PC-9 (cell line): ENCODE results near the gene EEF2K.

Experiments used
- EZH2 ChIP-seq: fragments of 200-600 bp; sonication (generic); IDR thresholded peaks from 2 replicates; pipeline ENCODE4 v1.8.0; 2017; ENCODE audit warnings: antibody characterized with exemption, low read depth
- TF ChIP-seq, protein P1 (sequence below): fragments of 200-600 bp; sonication (generic); conservative IDR thresholded peaks from 2 replicates; pipeline ENCODE4 v1.6.1; 2017; ENCODE audit warnings: mixed run types, antibody characterized with exemption, mild to moderate bottlenecking, moderate library complexity

DNA sequence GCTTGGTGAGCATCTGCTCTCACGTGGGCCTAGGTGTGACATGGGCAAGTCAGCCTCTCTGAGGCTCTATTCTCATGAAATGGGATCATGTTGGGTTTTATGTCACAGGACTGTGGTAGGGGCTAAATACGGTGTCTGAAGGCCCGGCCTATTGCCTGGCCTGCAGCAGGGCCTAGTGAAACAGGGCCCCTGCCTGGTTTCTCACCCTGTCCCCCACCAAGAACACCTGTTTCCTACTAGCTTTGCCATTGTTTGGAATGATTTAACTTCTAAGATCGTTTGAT is 120.2 kb downstream of the EEF2K start:
- TF ChIP-seq, protein P1, sequence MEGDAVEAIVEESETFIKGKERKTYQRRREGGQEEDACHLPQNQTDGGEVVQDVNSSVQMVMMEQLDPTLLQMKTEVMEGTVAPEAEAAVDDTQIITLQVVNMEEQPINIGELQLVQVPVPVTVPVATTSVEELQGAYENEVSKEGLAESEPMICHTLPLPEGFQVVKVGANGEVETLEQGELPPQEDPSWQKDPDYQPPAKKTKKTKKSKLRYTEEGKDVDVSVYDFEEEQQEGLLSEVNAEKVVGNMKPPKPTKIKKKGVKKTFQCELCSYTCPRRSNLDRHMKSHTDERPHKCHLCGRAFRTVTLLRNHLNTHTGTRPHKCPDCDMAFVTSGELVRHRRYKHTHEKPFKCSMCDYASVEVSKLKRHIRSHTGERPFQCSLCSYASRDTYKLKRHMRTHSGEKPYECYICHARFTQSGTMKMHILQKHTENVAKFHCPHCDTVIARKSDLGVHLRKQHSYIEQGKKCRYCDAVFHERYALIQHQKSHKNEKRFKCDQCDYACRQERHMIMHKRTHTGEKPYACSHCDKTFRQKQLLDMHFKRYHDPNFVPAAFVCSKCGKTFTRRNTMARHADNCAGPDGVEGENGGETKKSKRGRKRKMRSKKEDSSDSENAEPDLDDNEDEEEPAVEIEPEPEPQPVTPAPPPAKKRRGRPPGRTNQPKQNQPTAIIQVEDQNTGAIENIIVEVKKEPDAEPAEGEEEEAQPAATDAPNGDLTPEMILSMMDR = no peak
- TF ChIP-seq EZH2 = no peak
